H1 (cell line): ENCODE measurements around the gene KCNA1.

ENCODE experiments used
- CEBPB ChIP-seq: IDR thresholded peaks from 2 replicates; pipeline ENCODE4 v1.6.1; 2012; ENCODE audit warnings: low read depth, low read length
- EP300 ChIP-seq, 2 experiments: IDR thresholded peaks; 1 replicate in 1 of 2; 2 replicates in 1 of 2; pipeline ENCODE4 v1.6.1; 2011 to 2012; ENCODE audit warnings: low read depth in 2 of 2, low read length in 2 of 2, mild to moderate bottlenecking in 2 of 2, borderline replicate concordance in 1 of 2, inconsistent platforms in 1 of 2, moderate library complexity in 1 of 2
- GTF2F1 ChIP-seq: IDR thresholded peaks from 2 replicates; pipeline ENCODE4 v1.6.1; 2012; ENCODE audit warnings: low read depth, low read length, improper control_type of control experiment, borderline replicate concordance
- POLR2A ChIP-seq, 2 experiments: IDR thresholded peaks; 1 replicate in 1 of 2; 2 replicates in 1 of 2; pipeline ENCODE4 v1.6.1; 2011; ENCODE audit warnings: low read depth in 2 of 2, low read length in 2 of 2, mild to moderate bottlenecking in 2 of 2; ENCODE audit errors: control extremely low read depth in 1 of 2
- POLR2AphosphoS5 ChIP-seq: IDR thresholded peaks from 2 replicates; pipeline ENCODE4 v1.6.1; 2011; ENCODE audit warnings: low read depth, low read length
- RBBP5 ChIP-seq: IDR thresholded peaks from 2 replicates; pipeline ENCODE4 v1.7.1; 2012; ENCODE audit warnings: low read depth, mild to moderate bottlenecking, inconsistent platforms, low read length, moderate library complexity, borderline replicate concordance
- SP2 ChIP-seq: IDR thresholded peaks from 2 replicates; pipeline ENCODE4 v1.6.1; 2012; ENCODE audit warnings: mild to moderate bottlenecking, low read length, inconsistent platforms
- TAF1 ChIP-seq: IDR thresholded peaks from 2 replicates; pipeline ENCODE4 v1.6.1; 2011; ENCODE audit warnings: mild to moderate bottlenecking, low read depth, low read length
- TBP ChIP-seq: IDR thresholded peaks from 2 replicates; pipeline ENCODE4 v1.6.1; 2011; ENCODE audit warnings: low read depth, low read length, improper control_type of control experiment
- TEAD4 ChIP-seq: IDR thresholded peaks from 2 replicates; pipeline ENCODE4 v1.6.1; 2012; ENCODE audit warnings: low read depth, low read length, inconsistent platforms, mixed read lengths
- TF ChIP-seq, protein P1 (sequence below), 3 experiments: IDR thresholded peaks; 1 replicate in 2 of 3; 2 replicates in 1 of 3; pipeline versions ENCODE4 v1.5.1 to v1.6.1; 2011; ENCODE audit warnings: low read length in 3 of 3, mild to moderate bottlenecking in 3 of 3, inconsistent platforms in 2 of 3, low read depth in 1 of 3, moderate library complexity in 1 of 3; ENCODE audit not compliant: insufficient read depth in 1 of 3; ENCODE audit errors: control extremely low read depth in 1 of 3

DNA sequence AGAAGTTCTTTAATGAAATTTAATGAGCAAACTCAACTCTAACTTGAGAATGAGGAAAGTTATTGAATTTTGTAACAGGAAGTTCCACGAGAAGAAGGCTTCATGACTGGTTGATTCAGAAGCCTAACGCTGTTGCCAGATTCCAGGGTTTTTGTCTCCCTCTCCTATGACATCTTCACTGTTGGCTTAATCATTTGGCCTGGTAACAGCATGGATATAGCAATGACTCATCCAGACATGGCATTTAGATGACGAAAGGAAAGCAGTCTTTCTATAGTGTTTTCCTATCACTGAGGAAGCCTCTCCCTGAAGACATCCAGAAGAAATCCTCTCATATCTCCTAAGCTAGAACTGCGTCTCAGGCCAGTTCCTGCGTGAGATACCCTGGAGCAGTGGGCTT is 9.4 kb upstream of the KCNA1 start:
- TF ChIP-seq TBP (no peak), SP2 (no peak), POLR2A (IDR thresholded peaks at IDR 0.05; ENCODE audit: control extremely low read depth in 1 of 2, low read depth in 2 of 2, low read length in 2 of 2) (no peak), GTF2F1 (no peak), CEBPB (no peak), TAF1 (no peak), EP300 (IDR thresholded peaks at IDR 0.05; ENCODE audit: borderline replicate concordance in 1 of 2, low read depth in 2 of 2, low read length in 2 of 2) (no peak), POLR2AphosphoS5 (no peak), TEAD4 (no peak), RBBP5 (no peak)
- TF ChIP-seq, protein P1, sequence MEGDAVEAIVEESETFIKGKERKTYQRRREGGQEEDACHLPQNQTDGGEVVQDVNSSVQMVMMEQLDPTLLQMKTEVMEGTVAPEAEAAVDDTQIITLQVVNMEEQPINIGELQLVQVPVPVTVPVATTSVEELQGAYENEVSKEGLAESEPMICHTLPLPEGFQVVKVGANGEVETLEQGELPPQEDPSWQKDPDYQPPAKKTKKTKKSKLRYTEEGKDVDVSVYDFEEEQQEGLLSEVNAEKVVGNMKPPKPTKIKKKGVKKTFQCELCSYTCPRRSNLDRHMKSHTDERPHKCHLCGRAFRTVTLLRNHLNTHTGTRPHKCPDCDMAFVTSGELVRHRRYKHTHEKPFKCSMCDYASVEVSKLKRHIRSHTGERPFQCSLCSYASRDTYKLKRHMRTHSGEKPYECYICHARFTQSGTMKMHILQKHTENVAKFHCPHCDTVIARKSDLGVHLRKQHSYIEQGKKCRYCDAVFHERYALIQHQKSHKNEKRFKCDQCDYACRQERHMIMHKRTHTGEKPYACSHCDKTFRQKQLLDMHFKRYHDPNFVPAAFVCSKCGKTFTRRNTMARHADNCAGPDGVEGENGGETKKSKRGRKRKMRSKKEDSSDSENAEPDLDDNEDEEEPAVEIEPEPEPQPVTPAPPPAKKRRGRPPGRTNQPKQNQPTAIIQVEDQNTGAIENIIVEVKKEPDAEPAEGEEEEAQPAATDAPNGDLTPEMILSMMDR (IDR thresholded peaks at IDR 0.05; ENCODE audit: control extremely low read depth in 1 of 3, insufficient read depth in 1 of 3, low read depth in 1 of 3, low read length in 3 of 3) = no peak
